Esophagus squamous epithelium (tissue), 4 donors: ENCODE results near the gene ITGA8.

Source experiments
- POLR2A ChIP-seq, 4 donors: fragments of 450-650 bp; IDR thresholded peaks; one replicate each; pipeline ENCODE4 v1.6.1; 2017; ENCODE audit warnings: antibody characterized with exemption in 4 of 4, mild to moderate bottlenecking in 4 of 4, moderate library complexity in 3 of 4
- TF ChIP-seq, protein P1 (sequence below), 6 experiments: fragments of 450-650 bp in 4 of 6; fragments of 200-600 bp in 2 of 6; sonication (generic) in 2 of 6; IDR thresholded peaks; one replicate each; pipeline ENCODE4 v1.5.1; 2016 to 2019; ENCODE audit warnings: antibody characterized with exemption in 6 of 6, mild to moderate bottlenecking in 4 of 6, moderate library complexity in 4 of 6

- no peak for TF ChIP-seq POLR2A (IDR thresholded peaks at IDR 0.05)
- TF ChIP-seq, protein P1, sequence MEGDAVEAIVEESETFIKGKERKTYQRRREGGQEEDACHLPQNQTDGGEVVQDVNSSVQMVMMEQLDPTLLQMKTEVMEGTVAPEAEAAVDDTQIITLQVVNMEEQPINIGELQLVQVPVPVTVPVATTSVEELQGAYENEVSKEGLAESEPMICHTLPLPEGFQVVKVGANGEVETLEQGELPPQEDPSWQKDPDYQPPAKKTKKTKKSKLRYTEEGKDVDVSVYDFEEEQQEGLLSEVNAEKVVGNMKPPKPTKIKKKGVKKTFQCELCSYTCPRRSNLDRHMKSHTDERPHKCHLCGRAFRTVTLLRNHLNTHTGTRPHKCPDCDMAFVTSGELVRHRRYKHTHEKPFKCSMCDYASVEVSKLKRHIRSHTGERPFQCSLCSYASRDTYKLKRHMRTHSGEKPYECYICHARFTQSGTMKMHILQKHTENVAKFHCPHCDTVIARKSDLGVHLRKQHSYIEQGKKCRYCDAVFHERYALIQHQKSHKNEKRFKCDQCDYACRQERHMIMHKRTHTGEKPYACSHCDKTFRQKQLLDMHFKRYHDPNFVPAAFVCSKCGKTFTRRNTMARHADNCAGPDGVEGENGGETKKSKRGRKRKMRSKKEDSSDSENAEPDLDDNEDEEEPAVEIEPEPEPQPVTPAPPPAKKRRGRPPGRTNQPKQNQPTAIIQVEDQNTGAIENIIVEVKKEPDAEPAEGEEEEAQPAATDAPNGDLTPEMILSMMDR (IDR thresholded peaks at IDR 0.05): no peak
Measured at GRCh38 chr10:15624401-15625196, 95.1 kb downstream of the ITGA8 start.
